GM19438 (cell line): ENCODE results near the gene CLHC1.
"Not testable (repeated sequence)": the region's sequence is repeated elsewhere in the genome, so short reads cannot be mapped to it uniquely, and the experiment has no call there.

Experiments
- ATAC-seq: cut with Tn5 transposase; IDR thresholded peaks from one replicate; pipeline ENCODE4 v1.9.1; 2021; ENCODE audit warnings: low read depth; ENCODE audit not compliant: unreplicated experiment

Gene CLHC1

GRCh38 chr2:55232084-55232862, at the start of gene CLHC1, which contains the start of gene RPS27A:
TSS of gene CLHC1 (minus strand) at chr2:55232293. CDS start at chr2:55222411, 9,882 bp downstream.
TSS of gene RPS27A (plus strand) at chr2:55232688. CDS start at chr2:55232825, 137 bp downstream.
- ATAC-seq, result peak; percentile 88

DNA sequence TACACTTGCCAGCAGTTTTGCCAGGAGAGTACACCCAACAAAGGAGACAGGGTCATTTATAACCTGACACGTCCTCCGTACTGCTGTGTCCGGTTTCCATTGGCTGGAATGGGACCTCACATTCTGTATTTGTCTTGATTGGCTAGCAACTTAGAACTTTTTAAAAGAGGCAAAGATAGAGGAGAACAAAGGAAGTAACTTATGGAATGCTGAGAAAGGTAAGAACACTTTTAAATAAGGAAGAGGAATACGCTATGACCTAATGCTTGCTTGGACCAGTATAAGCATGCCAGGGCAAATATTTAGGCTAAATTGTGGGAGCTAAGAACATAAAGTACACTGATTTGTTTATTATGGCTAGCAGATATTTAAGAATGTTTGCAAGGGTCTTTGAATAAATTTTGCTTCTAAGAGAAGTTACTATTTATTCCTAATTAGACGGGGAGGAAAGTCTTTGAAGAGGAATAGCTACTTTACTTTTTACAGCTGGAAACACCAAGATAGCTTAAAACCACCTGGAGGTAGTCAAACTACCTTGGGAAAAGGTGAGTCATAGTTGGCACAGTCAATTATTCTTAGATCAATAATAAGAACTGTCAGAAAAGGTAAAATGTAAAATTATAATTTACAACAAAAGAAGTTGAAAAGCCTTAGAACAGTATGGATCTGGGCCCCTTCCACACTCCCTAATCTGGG, 48.9 kb upstream of the CLHC1 start:
- ATAC-seq, result not testable (repeated sequence)

- ATAC-seq, result not testable (repeated sequence)
These were observed 47.8 kb upstream of the CLHC1 start for GRCh38 chr2:55279859-55280424.

GRCh38 chr2:55279214-55279835, 47.2 kb upstream of the CLHC1 start:
- not testable (repeated sequence) for ATAC-seq

- ATAC-seq, result no peak
These were observed 45.2 kb upstream of the CLHC1 start for GRCh38 chr2:55277310-55277709.

- ATAC-seq, result not testable (repeated sequence)
These were observed 42.3 kb upstream of the CLHC1 start for GRCh38 chr2:55274346-55274745.

- no peak for ATAC-seq
These were observed 37.5 kb upstream of the CLHC1 start for GRCh38 chr2:55269645-55269990.

DNA sequence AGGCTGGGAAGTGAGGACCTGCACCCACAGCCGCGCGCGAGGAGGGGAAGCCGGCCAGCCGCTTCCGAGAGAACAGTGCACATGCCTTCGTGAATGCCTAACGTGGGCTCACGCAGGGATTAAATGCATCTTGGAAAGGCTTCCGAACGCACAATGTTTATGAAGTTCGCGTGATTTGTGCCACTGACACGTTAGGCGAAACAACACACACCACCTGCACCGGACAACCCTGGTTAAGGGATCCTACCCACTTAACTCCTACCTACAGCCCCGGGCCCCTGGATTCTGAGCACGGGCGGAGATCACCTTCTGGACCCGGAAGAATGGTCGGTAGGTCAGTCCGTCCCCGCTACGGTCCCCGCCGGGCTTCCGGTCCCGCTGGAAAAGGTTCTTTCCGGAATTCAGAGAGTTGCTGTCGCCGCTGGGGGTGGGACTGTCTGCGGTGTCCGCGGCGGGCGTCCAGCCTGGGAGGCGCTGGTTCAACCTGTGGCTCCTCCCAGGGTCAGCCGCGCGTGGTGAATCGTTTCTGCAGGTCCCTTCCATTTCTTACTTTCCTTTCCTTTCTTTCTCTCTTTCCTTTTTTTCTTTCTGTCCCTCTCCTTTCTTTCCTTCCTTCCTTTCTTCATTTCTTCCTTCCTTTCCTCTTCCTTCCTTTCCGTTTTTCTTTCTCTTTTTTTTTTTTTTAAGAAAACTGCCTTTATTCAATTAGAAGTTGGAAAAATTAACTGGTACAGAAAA, 37.0 kb upstream of the CLHC1 start, which contains the start of gene MTIF2:
MTIF2 (minus strand) TSS at position 325 of the 738 bp plus-strand sequence. CDS start 5,373 bp downstream, outside the sequence.
- ATAC-seq, result peak; percentile 97

DNA sequence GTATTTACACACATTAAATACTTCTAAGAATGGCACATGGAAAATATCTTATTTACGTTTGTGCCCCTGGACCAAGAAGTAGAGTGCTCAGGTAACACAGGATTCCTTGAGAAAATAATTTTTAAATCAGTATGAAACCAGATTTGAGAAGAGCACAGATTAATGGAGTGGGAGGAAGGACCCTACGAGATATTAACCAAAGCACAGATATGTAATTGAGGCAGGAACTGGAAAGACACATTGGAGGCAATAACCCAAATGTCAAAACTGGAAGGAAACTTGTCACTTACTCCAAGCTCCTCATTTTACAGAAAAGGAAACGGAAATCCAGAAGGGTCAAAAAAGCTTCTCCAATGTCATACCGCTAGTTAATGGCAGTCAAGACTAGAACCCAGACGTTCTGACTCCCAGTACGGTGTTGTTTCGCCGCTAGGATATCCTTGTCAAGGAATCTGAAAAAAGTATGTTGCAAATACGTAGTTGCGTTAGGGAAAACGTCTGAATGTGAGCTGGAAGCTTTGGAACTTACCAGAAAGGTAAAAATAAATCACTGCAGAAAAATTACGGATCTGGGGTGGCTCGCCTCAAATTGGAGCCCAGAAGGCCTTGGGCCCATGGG, 36.3 kb upstream of the CLHC1 start:
- ATAC-seq, result no peak

DNA sequence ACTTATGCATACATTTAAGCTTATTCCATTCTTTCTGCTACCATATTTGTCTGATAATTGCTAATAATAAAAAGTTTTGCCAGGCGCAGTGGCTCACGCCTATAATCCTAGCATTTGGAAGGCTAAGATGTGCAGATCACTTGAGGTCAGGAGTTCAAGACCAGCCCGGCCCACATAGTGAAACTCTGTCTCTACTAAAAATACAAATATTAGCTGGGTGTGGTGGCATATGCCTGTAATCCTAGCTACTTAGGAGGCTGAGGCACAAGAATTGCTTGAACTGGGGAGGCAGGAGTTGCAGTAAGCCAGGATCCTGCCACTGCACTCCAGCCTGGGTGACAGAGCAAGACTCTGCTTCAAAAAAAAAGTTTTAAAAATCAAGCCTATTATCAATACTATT, 27.5 kb upstream of the CLHC1 start:
- not testable (repeated sequence) for ATAC-seq

GRCh38 chr2:55252832-55253231, 20.7 kb upstream of the CLHC1 start:
- no peak for ATAC-seq

- ATAC-seq, result no peak
These were observed 14.9 kb upstream of the CLHC1 start for GRCh38 chr2:55247025-55247424.

DNA sequence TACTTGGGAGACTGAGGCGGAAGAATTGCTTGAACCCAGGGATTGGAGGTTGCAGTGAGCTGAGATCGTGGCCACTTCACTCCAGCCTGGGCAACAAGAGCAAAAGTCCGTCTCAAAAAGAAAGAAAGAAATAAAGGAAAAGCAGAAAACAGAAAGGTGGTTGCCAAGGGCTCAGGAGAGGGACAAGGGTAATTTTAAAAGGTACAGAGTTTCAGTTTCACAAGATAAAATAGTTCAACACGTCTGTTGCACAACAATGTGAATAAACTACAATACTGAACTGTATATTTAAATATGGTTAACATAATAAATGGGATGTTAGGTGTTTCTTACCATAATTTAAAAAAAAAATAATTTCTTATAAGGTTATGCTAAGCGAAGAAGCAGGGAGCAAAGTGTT, 13.3 kb upstream of the CLHC1 start:
- ATAC-seq, result no peak

GRCh38 chr2:55242617-55243016, 10.5 kb upstream of the CLHC1 start:
- ATAC-seq, result no peak

GRCh38 chr2:55241582-55241981, 9.5 kb upstream of the CLHC1 start:
- ATAC-seq, result not testable (repeated sequence)

- ATAC-seq, result no peak
These were observed 7.6 kb upstream of the CLHC1 start for GRCh38 chr2:55239656-55240222.

DNA sequence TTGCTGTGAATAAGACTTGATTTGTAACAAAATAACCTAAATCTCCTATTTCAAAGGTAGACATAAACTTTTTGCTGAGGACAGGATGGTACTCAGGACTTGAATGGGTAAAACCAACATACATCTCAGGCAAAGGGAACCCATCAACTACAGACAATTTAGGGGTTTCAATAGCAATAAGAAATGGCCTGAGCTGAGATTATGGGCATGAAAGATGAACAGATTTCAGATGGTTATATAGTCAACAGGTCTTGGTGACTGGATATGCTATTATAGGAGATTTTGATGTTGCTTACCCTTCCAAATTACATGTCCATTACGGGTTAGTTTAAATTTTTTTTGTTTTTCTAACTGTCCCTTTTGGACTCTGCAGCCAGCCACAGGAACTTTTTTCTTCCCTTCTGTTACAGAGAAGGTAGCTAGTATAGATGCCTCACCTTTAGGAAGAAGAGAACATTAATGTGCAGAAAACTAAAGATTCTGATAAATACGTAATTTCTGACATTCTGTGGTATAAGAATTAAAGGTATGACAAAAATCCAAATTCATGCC, 5.0 kb upstream of the CLHC1 start:
- no peak for ATAC-seq

GRCh38 chr2:55235724-55236538, 3.8 kb upstream of the CLHC1 start:
- ATAC-seq, result no peak

GRCh38 chr2:55233658-55233940, 1.5 kb upstream of the CLHC1 start:
- ATAC-seq, result no peak
